Measurements from ENCODE around the gene ERAL1. TPM values are rescaled to one million over a fixed set of nuclear protein-coding genes. Genes with fewer than 3 reads are reported as not detected.

The ERAL1 gene
- total RNA-seq, 4 donors from 2014 or later = 19.0 to 67.6 (median 32.3) TPM

- H3K9me3 ChIP-seq = no peaks in the 10 kb centered on the region
- DNase-seq = no peak
- H3K4me1 ChIP-seq = no peaks in the 10 kb centered on the region
- TF ChIP-seq POLR2A (IDR thresholded peaks at IDR 0.05) = no peak
- TF ChIP-seq, protein P1, sequence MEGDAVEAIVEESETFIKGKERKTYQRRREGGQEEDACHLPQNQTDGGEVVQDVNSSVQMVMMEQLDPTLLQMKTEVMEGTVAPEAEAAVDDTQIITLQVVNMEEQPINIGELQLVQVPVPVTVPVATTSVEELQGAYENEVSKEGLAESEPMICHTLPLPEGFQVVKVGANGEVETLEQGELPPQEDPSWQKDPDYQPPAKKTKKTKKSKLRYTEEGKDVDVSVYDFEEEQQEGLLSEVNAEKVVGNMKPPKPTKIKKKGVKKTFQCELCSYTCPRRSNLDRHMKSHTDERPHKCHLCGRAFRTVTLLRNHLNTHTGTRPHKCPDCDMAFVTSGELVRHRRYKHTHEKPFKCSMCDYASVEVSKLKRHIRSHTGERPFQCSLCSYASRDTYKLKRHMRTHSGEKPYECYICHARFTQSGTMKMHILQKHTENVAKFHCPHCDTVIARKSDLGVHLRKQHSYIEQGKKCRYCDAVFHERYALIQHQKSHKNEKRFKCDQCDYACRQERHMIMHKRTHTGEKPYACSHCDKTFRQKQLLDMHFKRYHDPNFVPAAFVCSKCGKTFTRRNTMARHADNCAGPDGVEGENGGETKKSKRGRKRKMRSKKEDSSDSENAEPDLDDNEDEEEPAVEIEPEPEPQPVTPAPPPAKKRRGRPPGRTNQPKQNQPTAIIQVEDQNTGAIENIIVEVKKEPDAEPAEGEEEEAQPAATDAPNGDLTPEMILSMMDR (IDR thresholded peaks at IDR 0.05) = no peak
- no peaks in the 10 kb centered on the region for H3K36me3 ChIP-seq
- no peak overlapping the region for H3K27ac ChIP-seq
- no peak overlapping the region for H3K4me3 ChIP-seq
- H3K27me3 ChIP-seq = no peaks in the 10 kb centered on the region
- intact Hi-C loops (cut with DNase I; ENCODE audit: low total_unique reads) = loop anchor here (10.0 kb wide), 1 partner anchor 93 kb away; no protein-coding TSS in a partner anchor
Measured at GRCh38 chr17:28857905-28858800, 3.3 kb downstream of the ERAL1 start.

DNA sequence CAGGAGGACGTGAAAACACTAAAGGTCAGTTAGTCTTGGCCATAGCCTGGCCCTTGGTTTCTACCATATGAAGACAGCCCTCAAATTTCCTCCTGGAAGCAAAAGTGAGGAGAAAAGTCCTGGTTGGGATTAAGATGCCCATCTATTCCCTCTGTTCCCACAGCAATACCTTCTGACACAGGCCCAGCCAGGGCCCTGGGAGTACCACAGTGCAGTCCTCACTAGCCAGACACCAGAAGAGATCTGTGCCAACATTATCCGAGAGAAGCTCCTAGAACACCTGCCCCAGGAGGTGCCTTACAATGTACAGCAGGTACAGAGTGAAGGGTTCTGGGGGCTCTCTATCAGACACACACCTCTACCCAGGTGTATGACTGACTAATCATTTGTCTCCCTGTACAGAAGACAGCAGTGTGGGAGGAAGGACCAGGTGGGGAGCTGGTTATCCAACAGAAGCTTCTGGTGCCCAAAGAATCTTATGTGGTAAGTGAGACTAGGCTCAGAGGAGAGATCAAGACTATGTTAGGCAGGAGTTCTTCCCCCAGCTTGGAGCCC is 4.1 kb downstream of the ERAL1 start:
- TF ChIP-seq, protein P1 (IDR thresholded peaks at IDR 0.05) = no peak
- TF ChIP-seq POLR2A (IDR thresholded peaks at IDR 0.05) = no peak
- no peaks in the 10 kb centered on the region for H3K27me3 ChIP-seq
- no peak overlapping the region for H3K4me3 ChIP-seq
- H3K36me3 ChIP-seq = no peaks in the 10 kb centered on the region
- no peaks in the 10 kb centered on the region for H3K4me1 ChIP-seq
- intact Hi-C loops (cut with DNase I; ENCODE audit: low total_unique reads) = loop anchor here (10.0 kb wide), 1 partner anchor 94 kb away; no protein-coding TSS in a partner anchor
- DNase-seq = no peak
- H3K9me3 ChIP-seq = no peaks in the 10 kb centered on the region
- H3K27ac ChIP-seq = no peak overlapping the region

DNA sequence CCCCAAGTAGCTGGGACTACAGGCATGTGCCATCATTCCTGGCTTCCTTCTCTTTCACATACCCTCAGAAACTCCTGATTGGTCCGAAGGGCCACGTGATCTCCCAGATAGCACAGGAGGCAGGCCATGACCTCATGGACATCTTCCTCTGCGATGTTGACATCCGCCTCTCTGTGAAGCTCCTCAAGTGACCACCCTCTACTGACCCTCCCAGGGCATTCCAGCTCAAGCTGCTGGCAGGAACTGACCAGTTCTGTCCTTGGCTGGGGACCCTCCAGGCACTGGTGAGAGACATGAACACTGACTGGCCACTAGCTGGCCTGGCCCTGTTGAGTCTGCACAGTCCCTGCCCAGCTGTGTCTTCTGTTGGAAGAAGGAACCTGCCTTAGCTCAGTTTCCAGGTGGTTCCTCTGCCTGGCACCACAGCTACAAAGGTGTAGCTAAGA is 5.6 kb downstream of the ERAL1 start:
- no peak overlapping the region for H3K4me3 ChIP-seq
- H3K9me3 ChIP-seq = no peaks in the 10 kb centered on the region
- no peaks in the 10 kb centered on the region for H3K27me3 ChIP-seq
- intact Hi-C loops (cut with DNase I; ENCODE audit: low total_unique reads) = no loop called here
- H3K4me1 ChIP-seq = no peaks in the 10 kb centered on the region
- no peaks in the 10 kb centered on the region for H3K36me3 ChIP-seq
- TF ChIP-seq POLR2A (IDR thresholded peaks at IDR 0.05) = no peak
- TF ChIP-seq, protein P1 (IDR thresholded peaks at IDR 0.05) = no peak
- DNase-seq = no peak
- no peak overlapping the region for H3K27ac ChIP-seq

- Histone ChIP-seq H3K4me1 (no peaks in the 10 kb centered on the region), H3K27me3 (no peaks in the 10 kb centered on the region), H3K4me3 (no peak overlapping the region), H3K36me3 (no peaks in the 10 kb centered on the region), H3K27ac (no peak overlapping the region), H3K9me3 (no peaks in the 10 kb centered on the region)
- no peak for DNase-seq
- intact Hi-C loops (cut with DNase I; ENCODE audit: low total_unique reads) = no loop called here
- TF ChIP-seq, protein P1 (IDR thresholded peaks at IDR 0.05) = no peak
- TF ChIP-seq POLR2A (IDR thresholded peaks at IDR 0.05) = no peak
Measured at GRCh38 chr17:28861393-28862203, 6.8 kb downstream of the ERAL1 start.
